NT2/D1 (cell line): ENCODE results near the gene ANKRD27.
"Not testable (repeated sequence)": the region's sequence is repeated elsewhere in the genome, so short reads cannot be mapped to it uniquely, and the experiment has no call there.

Experiments
- DNase-seq: peaks from one replicate; pipeline ENCODE4 v3.0.0-alpha.2; 2011; ENCODE audit warnings: low read depth, low spot score
- H3K27me3 ChIP-seq: 2 replicates; pipeline ENCODE4 v1.6.0; 2011; ENCODE audit warnings: mild to moderate bottlenecking; ENCODE audit not compliant: insufficient read length, insufficient read depth
- H3K36me3 ChIP-seq: 2 replicates; pipeline ENCODE4 v1.6.1; 2011; ENCODE audit warnings: mild to moderate bottlenecking, low read length, mixed read lengths; ENCODE audit not compliant: insufficient read depth, insufficient read length
- H3K4me1 ChIP-seq: 2 replicates; pipeline ENCODE4 v1.5.1; 2011; ENCODE audit not compliant: insufficient read depth, insufficient read length
- H3K4me3 ChIP-seq: 2 replicates; pipeline ENCODE4 v1.5.1; 2011; ENCODE audit warnings: low read depth; ENCODE audit not compliant: insufficient read length
- H3K9ac ChIP-seq: 2 replicates; pipeline ENCODE4 v1.6.0; 2011; ENCODE audit warnings: low read depth; ENCODE audit not compliant: insufficient read length
- H3K9me3 ChIP-seq: 2 replicates; pipeline ENCODE4 v1.5.1; 2011; ENCODE audit warnings: mild to moderate bottlenecking, low read length; ENCODE audit not compliant: insufficient read depth
- SUZ12 ChIP-seq: IDR thresholded peaks from 2 replicates; pipeline ENCODE4 v1.6.1; 2011; ENCODE audit not compliant: insufficient read length, insufficient read depth; ENCODE audit errors: extremely low read depth
- YY1 ChIP-seq: IDR thresholded peaks from 2 replicates; pipeline ENCODE4 v1.6.1; 2011; ENCODE audit not compliant: insufficient read length, insufficient read depth
- ZNF274 ChIP-seq: IDR thresholded peaks from 2 replicates; pipeline ENCODE4 v1.6.1; 2011; ENCODE audit warnings: mild to moderate bottlenecking, low read depth, low read length

Gene ANKRD27

GRCh38 chr19:32581705-32582179 lies 93.2 kb downstream of the ANKRD27 start:
- peak overlapping the region; percentile 94 for H3K9ac ChIP-seq
- H3K27me3 ChIP-seq, result peaks cover 5% of the 10 kb centered on the region
- no peaks in the 10 kb centered on the region for H3K4me1 ChIP-seq
- no peak for TF ChIP-seq YY1
- TF ChIP-seq ZNF274, result no peak
- TF ChIP-seq SUZ12, result no peak
- no peak for DNase-seq
- H3K9me3 ChIP-seq, result no peaks in the 10 kb centered on the region
- H3K4me3 ChIP-seq, result peak overlapping the region; percentile 87
- H3K36me3 ChIP-seq, result peaks cover 44% of the 10 kb centered on the region

GRCh38 chr19:32580901-32581704 lies 93.9 kb downstream of the ANKRD27 start, which contains the start of gene PDCD5:
Gene PDCD5, plus strand, starts transcription at chr19:32581190. Its CDS starts 72 bp downstream, at chr19:32581262.
- DNase-seq, result peak; percentile 79
- no peaks in the 10 kb centered on the region for H3K9me3 ChIP-seq
- TF ChIP-seq SUZ12 (no peak), ZNF274 (no peak), YY1 (peak; percentile 12)
- peaks cover 5% of the 10 kb centered on the region for H3K27me3 ChIP-seq
- peaks cover 37% of the 10 kb centered on the region for H3K36me3 ChIP-seq
- H3K4me3 ChIP-seq, result peak within 1 kb of the TSS; percentile 87
- H3K9ac ChIP-seq, result peak within 1 kb of the TSS; percentile 94
- H3K4me1 ChIP-seq, result no peaks in the 10 kb centered on the region

GRCh38 chr19:32580353-32580900 lies 94.6 kb downstream of the ANKRD27 start:
- Histone ChIP-seq H3K9ac (peak overlapping the region; percentile 72), H3K4me3 (peak overlapping the region; percentile 50), H3K27me3 (peaks cover 5% of the 10 kb centered on the region), H3K9me3 (no peaks in the 10 kb centered on the region), H3K4me1 (no peaks in the 10 kb centered on the region), H3K36me3 (peaks cover 32% of the 10 kb centered on the region)
- TF ChIP-seq ZNF274, result no peak
- TF ChIP-seq YY1, result no peak
- no peak for TF ChIP-seq SUZ12
- DNase-seq, result no peak

GRCh38 chr19:32576790-32577189 lies 98.2 kb downstream of the ANKRD27 start:
- no peaks in the 10 kb centered on the region for H3K9me3 ChIP-seq
- TF ChIP-seq YY1 (no peak), ZNF274 (no peak), SUZ12 (no peak)
- no peak for DNase-seq
- H3K27me3 ChIP-seq, result peaks cover 5% of the 10 kb centered on the region
- H3K4me3 ChIP-seq, result no peak overlapping the region
- no peaks in the 10 kb centered on the region for H3K36me3 ChIP-seq
- H3K9ac ChIP-seq, result no peak overlapping the region
- H3K4me1 ChIP-seq, result no peaks in the 10 kb centered on the region

GRCh38 chr19:32573492-32573794 lies 101.5 kb downstream of the ANKRD27 start:
- TF ChIP-seq ZNF274 (no peak), YY1 (no peak), SUZ12 (no peak)
- no peak for DNase-seq

GRCh38 chr19:32572700-32573491 lies 102.1 kb downstream of the ANKRD27 start:
- not testable (repeated sequence) for H3K4me3 ChIP-seq, H3K9ac ChIP-seq, DNase-seq, H3K27me3 ChIP-seq, H3K9me3 ChIP-seq, H3K36me3 ChIP-seq, H3K4me1 ChIP-seq

More at GRCh38 chr19:32573492-32573794, 101.5 kb downstream of the ANKRD27 start:
- Histone ChIP-seq H3K4me1 (no peaks in the 10 kb centered on the region), H3K9ac (no peak overlapping the region), H3K27me3 (no peaks in the 10 kb centered on the region), H3K9me3 (no peaks in the 10 kb centered on the region), H3K36me3 (no peaks in the 10 kb centered on the region), H3K4me3 (no peak overlapping the region)

- not testable (repeated sequence) for H3K4me3 ChIP-seq, H3K9me3 ChIP-seq, H3K36me3 ChIP-seq, H3K4me1 ChIP-seq, H3K27me3 ChIP-seq, H3K9ac ChIP-seq, DNase-seq
Measured at GRCh38 chr19:32571471-32572075, 103.4 kb downstream of the ANKRD27 start.
